T-helper 17 cell (primary cell): ENCODE measurements around the gene PITHD1. TPM values are rescaled to one million over a fixed set of nuclear protein-coding genes. Genes with fewer than 3 reads are reported as not detected.
"Not testable (repeated sequence)": the region's sequence is repeated elsewhere in the genome, so short reads cannot be mapped to it uniquely, and the experiment has no call there.

ENCODE experiments used
- ATAC-seq: fragments of 150-1000 bp; cut with Tn5 transposase; 2 replicates; pipeline ENCODE4 v1.10.0; 2021; ENCODE audit warnings: mild to moderate bottlenecking, moderate library complexity
- DNase-seq, 3 donors: peaks; one replicate each; pipeline versions ENCODE4 v3.0.0 to v3.0.0-alpha.2; 2020 to 2021
- H3K9me3 ChIP-seq: one replicate; pipeline ENCODE4 v1.7.0; 2013; ENCODE audit warnings: low read length, mild to moderate bottlenecking; ENCODE audit not compliant: control insufficient read depth, poor library complexity, severe bottlenecking
- H3K27ac Mint-ChIP-seq: one replicate; pipeline ENCODE4 v1.8.0; 2022; ENCODE audit warnings: mild to moderate bottlenecking, moderate library complexity, mixed read lengths
- H3K27me3 Mint-ChIP-seq: one replicate; pipeline ENCODE4 v1.8.0; 2022; ENCODE audit warnings: mixed read lengths
- H3K36me3 Mint-ChIP-seq: one replicate; pipeline ENCODE4 v1.8.0; 2022; ENCODE audit warnings: low read depth, mixed read lengths
- H3K4me1 Mint-ChIP-seq: one replicate; pipeline ENCODE4 v1.8.0; 2022; ENCODE audit warnings: mild to moderate bottlenecking, mixed read lengths
- H3K4me3 Mint-ChIP-seq: one replicate; pipeline ENCODE4 v1.8.0; 2022; ENCODE audit warnings: mild to moderate bottlenecking, moderate library complexity, mixed read lengths
- total RNA-seq, 4 donors: library from RNA in 2 of 4; stranded (reverse) in 2 of 4; gene quantifications; one replicate each; pipeline ENCODE4 v1.2.3 and lab custom pipeline; 2022 to 2026

The PITHD1 gene
- total RNA-seq, 2 donors from 2014 or later = 67.8 to 80.6 TPM

DNA sequence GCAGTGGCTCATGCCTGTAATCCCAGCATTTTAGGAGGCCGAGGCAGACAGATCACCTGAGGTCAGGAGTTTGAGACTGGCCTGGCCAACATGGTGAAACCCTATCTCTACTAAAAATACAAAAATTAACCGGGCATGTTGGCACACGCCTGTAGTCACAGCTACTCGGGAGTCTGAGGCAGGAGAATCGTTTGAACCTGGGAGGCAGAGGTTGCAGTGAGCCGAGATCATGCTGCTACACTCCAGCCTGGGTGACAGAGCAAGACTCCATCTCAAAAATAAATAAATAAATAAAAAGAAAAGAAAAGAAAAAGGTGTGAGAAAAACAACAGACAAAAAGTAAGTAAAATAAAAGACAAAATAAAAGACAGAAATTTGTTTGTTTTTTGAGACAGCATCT lies 55.9 kb downstream of the PITHD1 start:
- not testable (repeated sequence) for DNase-seq, H3K9me3 ChIP-seq, ATAC-seq, H3K36me3 Mint-ChIP-seq, H3K27me3 Mint-ChIP-seq, H3K4me3 Mint-ChIP-seq, H3K27ac Mint-ChIP-seq
- peaks cover 10% of the 10 kb centered on the region for H3K4me1 Mint-ChIP-seq

DNA sequence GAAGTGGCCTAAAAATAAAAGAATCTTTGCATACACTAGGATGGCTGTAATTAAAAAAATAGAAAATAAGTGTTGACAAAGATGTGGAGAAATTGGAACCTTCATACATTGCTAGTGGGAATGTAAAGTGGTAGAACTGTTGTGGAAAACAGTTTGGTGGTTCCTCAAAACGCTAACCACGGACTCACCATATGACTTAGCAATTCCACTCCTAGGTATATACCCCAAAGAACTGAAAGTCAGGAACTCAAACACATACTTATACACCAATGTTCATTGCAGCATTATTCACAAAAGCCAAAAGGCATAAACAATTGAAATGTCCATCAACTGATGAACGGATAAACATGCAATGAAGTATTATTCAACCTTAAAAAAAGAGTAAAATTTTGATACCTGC lies 57.8 kb downstream of the PITHD1 start:
- H3K36me3 Mint-ChIP-seq = no peaks in the 10 kb centered on the region
- DNase-seq (no peak), ATAC-seq (no peak)
- H3K27ac Mint-ChIP-seq = no peak overlapping the region
- no peaks in the 10 kb centered on the region for H3K27me3 Mint-ChIP-seq
- peaks cover 10% of the 10 kb centered on the region for H3K4me1 Mint-ChIP-seq
- no peak overlapping the region for H3K4me3 Mint-ChIP-seq
- H3K9me3 ChIP-seq = no peaks in the 10 kb centered on the region

Other genes starting within 250 kb of the PITHD1 start
- 1 to 10 TPM; 5.4 TPM for gene E2F2, start 247.2 kb upstream of the PITHD1 start, total RNA-seq
- 10 to 100 TPM in 1 of 2 donors, 1 to 10 TPM in 1; 8.6 to 10.7 TPM for gene ID3, start 218.9 kb upstream of the PITHD1 start, total RNA-seq
- 1,000 to 10,000 TPM; 1,753 to 1,861 TPM for gene RPL11, start 86.6 kb upstream of the PITHD1 start, total RNA-seq
- gene ELOA, start 34.9 kb upstream of the PITHD1 start, total RNA-seq = 10 to 100 TPM; 34.7 to 39.7 TPM
- gene LYPLA2, start 12.7 kb downstream of the PITHD1 start, total RNA-seq = 10 to 100 TPM; 52.1 to 57.1 TPM
- gene GALE, start 22.3 kb downstream of the PITHD1 start, total RNA-seq = 1 to 10 TPM; 9.1 to 9.5 TPM
- 10 to 100 TPM; 13.4 to 16.8 TPM for gene HMGCL, start 47.0 kb downstream of the PITHD1 start, total RNA-seq
- gene FUCA1, start 89.9 kb downstream of the PITHD1 start, total RNA-seq = 1 to 10 TPM; 4.7 to 4.8 TPM
- gene CNR2, start 134.9 kb downstream of the PITHD1 start, total RNA-seq = under 1 TPM; 0.13 to 0.85 TPM
- 100 to 1,000 TPM; 121 to 149 TPM for gene PNRC2, start 181.4 kb downstream of the PITHD1 start, total RNA-seq
- gene SRSF10, start 201.9 kb downstream of the PITHD1 start, total RNA-seq = 100 to 1,000 TPM; 232 to 239 TPM